ENCODE data around the gene OPTN. TPM values are rescaled to one million over a fixed set of nuclear protein-coding genes. Genes with fewer than 3 reads are reported as not detected.

The OPTN gene
- total RNA-seq, 1 donor from 2014 or later: 70.9 TPM

- no peak for DNase-seq (ENCODE audit: low read depth in 2 of 2)
These were observed 82.5 kb downstream of the OPTN start for GRCh38 chr10:13182424-13182823.

GRCh38 chr10:13183625-13184024, 83.7 kb downstream of the OPTN start:
- no peak for DNase-seq (ENCODE audit: low read depth in 2 of 2)

GRCh38 chr10:13184276-13184675, 84.3 kb downstream of the OPTN start:
- no peak for DNase-seq (ENCODE audit: low read depth in 2 of 2)

GRCh38 chr10:13184730-13185514, 85.0 kb downstream of the OPTN start:
- no peak for DNase-seq (ENCODE audit: low read depth in 2 of 2)

- no peak for DNase-seq (ENCODE audit: low read depth in 2 of 2)
These were observed 87.2 kb downstream of the OPTN start for GRCh38 chr10:13187135-13187534.

Other genes with a start within 250 kb of the OPTN start
- 0.13 and 1.5 TPM in 2 replicates for gene CCDC3, start 98.5 kb upstream of the OPTN start, total RNA-seq
- gene MCM10, start 61.4 kb downstream of the OPTN start, total RNA-seq: 4.6 and 9.6 TPM in 2 replicates
- gene UCMA, start 134.2 kb downstream of the OPTN start, total RNA-seq: not detected in 2 replicates
- 5.8 and 8.1 TPM in 2 replicates for gene PHYH, start 199.9 kb downstream of the OPTN start, total RNA-seq
- gene SEPHS1, start 248.1 kb downstream of the OPTN start, total RNA-seq: 34.1 and 40.1 TPM in 2 replicates